ENCODE measurements around the gene GIGYF1. TPM values are rescaled to one million over a fixed set of nuclear protein-coding genes. Genes with fewer than 3 reads are reported as not detected.

GIGYF1 gene
- total and polyA plus RNA-seq, 8 donors: 19.2 to 76.2 (median 30.4) TPM

DNA sequence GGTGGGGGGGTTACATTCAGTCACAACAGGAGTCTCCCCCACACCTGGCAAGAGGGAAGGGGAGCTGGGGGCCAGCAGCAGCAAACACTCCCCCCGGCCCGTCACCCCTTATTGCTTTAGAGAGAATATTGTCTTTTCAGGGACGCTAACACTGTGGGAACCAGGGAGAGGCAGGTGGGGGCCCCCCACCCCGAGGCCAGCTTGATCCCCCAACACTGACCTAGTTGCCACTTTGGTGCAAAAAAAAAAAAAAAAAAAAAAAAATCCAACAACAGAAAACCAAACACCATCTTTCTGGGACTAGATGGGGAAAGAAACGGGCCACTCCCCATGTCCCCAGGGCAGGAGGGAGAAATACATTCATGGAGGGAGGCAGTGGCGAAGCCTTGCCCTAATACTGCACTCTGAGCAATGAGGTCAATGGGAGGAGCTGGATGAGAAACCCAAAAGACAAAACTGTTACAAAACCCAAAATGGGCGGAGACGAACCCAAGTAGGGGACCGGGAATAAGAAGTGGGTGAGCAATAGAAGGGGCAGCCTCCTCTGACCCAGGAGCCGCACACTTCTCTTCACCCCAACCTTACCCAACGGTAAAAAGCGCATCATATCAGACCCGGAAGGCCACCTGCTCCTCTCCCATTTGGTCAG, 14.0 kb downstream of the GIGYF1 start:
- DNase-seq (peak in 1 of 6 donors; percentile 24), FAIRE-seq (no peak), ATAC-seq (peak in 2 of 4 donors; percentile 1 to 13)
- intact Hi-C loops (cut with DNase I): loop anchor here in 2 of 3 donors (5.0 to 10.0 kb wide), 3 partner anchors 115 to 215 kb away; partner anchors contain the start of gene SPACDR (in 1 of the 2)
- Histone ChIP-seq H3K4me1 (no peaks in the 10 kb centered on the region), H3K36me3 (peaks cover 3 to 61% (median 45%) of the 10 kb centered on the region in 3 donors), H3K27me3 (no peaks in the 10 kb centered on the region), H3K4me3 (no peak overlapping the region), H3K27ac (no peak overlapping the region), H3K9me3 (no peaks in the 10 kb centered on the region)
- TF ChIP-seq, protein P1, sequence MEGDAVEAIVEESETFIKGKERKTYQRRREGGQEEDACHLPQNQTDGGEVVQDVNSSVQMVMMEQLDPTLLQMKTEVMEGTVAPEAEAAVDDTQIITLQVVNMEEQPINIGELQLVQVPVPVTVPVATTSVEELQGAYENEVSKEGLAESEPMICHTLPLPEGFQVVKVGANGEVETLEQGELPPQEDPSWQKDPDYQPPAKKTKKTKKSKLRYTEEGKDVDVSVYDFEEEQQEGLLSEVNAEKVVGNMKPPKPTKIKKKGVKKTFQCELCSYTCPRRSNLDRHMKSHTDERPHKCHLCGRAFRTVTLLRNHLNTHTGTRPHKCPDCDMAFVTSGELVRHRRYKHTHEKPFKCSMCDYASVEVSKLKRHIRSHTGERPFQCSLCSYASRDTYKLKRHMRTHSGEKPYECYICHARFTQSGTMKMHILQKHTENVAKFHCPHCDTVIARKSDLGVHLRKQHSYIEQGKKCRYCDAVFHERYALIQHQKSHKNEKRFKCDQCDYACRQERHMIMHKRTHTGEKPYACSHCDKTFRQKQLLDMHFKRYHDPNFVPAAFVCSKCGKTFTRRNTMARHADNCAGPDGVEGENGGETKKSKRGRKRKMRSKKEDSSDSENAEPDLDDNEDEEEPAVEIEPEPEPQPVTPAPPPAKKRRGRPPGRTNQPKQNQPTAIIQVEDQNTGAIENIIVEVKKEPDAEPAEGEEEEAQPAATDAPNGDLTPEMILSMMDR (IDR thresholded peaks at IDR 0.05): no peak
- WGBS, 2 donors: 79 to 88% methylated on average over 13 of the region's 13 CpGs

DNA sequence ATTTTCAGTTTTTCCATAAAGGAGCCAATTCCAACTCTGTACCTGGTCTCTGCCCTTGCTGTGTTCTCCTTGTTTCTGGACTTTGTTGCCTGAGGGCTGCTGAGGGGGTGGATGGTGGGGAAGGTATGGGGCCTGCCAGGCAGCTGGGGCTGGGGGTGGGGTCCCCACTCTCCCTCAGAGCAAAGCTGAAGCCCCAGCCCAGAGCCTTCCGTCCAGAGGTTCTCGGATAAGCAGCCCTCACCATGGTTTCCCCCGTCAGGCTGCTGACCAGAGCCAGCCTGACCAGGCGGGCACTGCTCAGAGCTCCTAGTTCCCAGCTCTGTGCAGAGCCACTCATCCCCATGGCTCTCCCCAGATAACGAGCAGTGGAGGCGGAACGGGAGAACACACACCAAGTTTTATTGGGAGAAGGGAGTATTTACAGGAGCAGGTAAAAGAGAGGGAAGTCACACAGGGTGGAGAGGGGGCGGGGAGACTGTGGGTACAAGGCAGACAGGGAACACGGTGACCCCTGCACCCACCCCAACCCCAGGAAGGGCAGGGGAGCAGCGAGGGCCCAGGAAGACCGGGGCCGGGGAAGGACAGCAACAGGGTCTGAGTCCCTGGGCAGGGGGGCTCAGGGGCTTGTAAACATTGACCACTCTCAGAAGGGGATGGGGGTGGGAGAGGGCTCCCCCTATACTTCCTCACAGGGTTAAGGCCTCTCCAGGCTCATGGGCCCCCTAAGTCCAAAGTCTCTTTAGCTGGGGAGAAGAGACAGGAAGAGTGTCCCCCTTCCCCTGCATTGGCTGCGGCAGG, 14.7 kb downstream of the GIGYF1 start:
- FAIRE-seq (no peak), DNase-seq (peak in 2 of 6 donors; percentile 45 to 58), ATAC-seq (no peak)
- TF ChIP-seq, protein P1 (IDR thresholded peaks at IDR 0.05): no peak
- no peaks in the 10 kb centered on the region for H3K4me1 ChIP-seq
- H3K9me3 ChIP-seq: no peaks in the 10 kb centered on the region
- no peak overlapping the region for H3K27ac ChIP-seq
- H3K4me3 ChIP-seq: no peak overlapping the region
- H3K27me3 ChIP-seq: no peaks in the 10 kb centered on the region
- WGBS, 2 donors: 77 to 83% methylated on average over 12 to 13 of the region's 13 CpGs
- intact Hi-C loops (cut with DNase I): no loop called here
- H3K36me3 ChIP-seq: peaks cover 3 to 55% (median 38%) of the 10 kb centered on the region in 3 donors

DNA sequence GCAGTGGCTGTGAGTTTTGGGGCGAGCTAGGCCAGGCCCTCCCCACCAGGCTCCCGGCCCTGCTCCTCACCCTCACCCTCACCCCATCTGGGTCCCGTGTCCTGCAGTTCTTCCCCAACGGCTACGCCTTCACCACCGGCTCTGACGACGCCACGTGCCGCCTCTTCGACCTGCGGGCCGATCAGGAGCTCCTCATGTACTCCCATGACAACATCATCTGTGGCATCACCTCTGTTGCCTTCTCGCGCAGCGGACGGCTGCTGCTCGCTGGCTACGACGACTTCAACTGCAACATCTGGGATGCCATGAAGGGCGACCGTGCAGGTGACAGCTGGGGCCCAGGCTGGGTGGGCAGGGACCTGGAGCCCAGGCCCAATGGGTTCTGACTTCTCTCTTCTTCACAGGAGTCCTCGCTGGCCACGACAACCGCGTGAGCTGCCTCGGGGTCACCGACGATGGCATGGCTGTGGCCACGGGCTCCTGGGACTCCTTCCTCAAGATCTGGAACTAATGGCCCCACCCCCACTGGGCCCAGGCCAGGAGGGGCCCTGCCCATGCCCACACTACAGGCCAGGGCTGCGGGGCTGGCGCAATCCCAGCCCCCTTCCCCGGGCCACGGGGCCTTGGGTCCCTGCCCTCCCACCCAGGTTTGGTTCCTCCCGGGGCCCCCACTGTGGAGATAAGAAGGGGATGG, 15.6 kb downstream of the GIGYF1 start:
- WGBS, 2 donors: 83 to 85% methylated on average over 35 of the region's 35 CpGs
- Histone ChIP-seq H3K4me3 (no peak overlapping the region), H3K4me1 (no peaks in the 10 kb centered on the region), H3K36me3 (peaks cover 3 to 46% (median 33%) of the 10 kb centered on the region in 3 donors), H3K27me3 (no peaks in the 10 kb centered on the region), H3K27ac (no peak overlapping the region), H3K9me3 (no peaks in the 10 kb centered on the region)
- FAIRE-seq (no peak), ATAC-seq (no peak), DNase-seq (peak in 4 of 6 donors; percentile 40 to 83 (median 56))
- intact Hi-C loops (cut with DNase I): no loop called here
- TF ChIP-seq, protein P1 (IDR thresholded peaks at IDR 0.05): no peak

DNA sequence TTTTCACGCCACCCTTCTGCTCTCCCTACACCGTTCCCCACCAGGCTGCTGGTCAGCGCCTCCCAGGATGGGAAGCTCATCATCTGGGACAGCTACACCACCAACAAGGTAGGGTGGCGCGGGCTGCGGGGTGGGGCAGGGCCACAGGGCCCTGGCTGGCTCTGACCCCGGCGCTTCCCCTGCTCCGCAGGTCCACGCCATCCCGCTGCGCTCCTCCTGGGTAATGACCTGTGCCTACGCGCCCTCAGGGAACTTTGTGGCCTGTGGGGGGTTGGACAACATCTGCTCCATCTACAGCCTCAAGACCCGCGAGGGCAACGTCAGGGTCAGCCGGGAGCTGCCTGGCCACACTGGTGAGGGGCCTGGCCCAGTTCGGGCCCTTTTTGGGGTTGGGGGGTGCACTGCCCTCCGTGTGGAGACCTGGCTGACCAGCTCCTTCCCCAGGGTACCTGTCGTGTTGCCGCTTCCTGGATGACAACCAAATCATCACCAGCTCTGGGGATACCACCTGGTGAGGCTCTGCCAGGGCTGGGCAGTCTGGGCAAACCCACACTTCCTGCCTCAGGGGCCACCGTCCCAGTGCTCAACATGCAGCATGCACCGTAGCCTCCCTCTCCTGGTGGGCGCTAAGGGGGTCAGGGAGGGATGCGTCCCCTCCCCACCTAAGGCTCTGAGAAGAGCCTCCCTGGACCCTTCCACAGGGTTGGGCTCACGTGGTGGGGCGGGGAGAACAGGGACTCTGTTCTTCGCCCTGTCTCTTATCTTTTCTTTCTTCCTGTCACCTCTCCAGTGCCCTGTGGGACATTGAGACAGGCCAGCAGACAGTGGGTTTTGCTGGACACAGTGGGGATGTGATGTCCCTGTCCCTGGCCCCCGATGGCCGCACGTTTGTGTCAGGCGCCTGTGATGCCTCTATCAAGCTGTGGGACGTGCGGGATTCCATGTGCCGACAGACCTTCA, 16.5 kb downstream of the GIGYF1 start:
- WGBS, 2 donors: 89 to 92% methylated on average over 35 to 36 of the region's 36 CpGs

More for the DNA sequence above, 16.5 kb downstream of the GIGYF1 start:
- FAIRE-seq (no peak), DNase-seq (peak in 4 of 6 donors; percentile 30 to 80 (median 52)), ATAC-seq (no peak)
- no peak overlapping the region for H3K27ac ChIP-seq
- no peaks in the 10 kb centered on the region for H3K27me3 ChIP-seq
- H3K4me3 ChIP-seq: no peak overlapping the region
- intact Hi-C loops (cut with DNase I): loop anchor here in 1 of 3 donors (2.0 kb wide), 1 partner anchor 13 kb away; no protein-coding TSS in a partner anchor
- H3K36me3 ChIP-seq: peaks cover 3 to 38% (median 27%) of the 10 kb centered on the region in 3 donors
- TF ChIP-seq, protein P1 (IDR thresholded peaks at IDR 0.05): no peak
- no peaks in the 10 kb centered on the region for H3K4me1 ChIP-seq
- no peaks in the 10 kb centered on the region for H3K9me3 ChIP-seq

Measured in pancreas (tissue), 10 donors.